Activated CD8-positive, alpha-beta T cell treated with anti-CD3 and anti-CD28 coated beads for 36 hours (primary cell): ENCODE data around the gene ZNF407. TPM values are rescaled to one million over a fixed set of nuclear protein-coding genes. Genes with fewer than 3 reads are reported as not detected.

Experiments used
- ATAC-seq: fragments of 200-7000 bp; cut with Tn5 transposase; one replicate; pipeline ENCODE4 v1.10.0; 2021; ENCODE audit warnings: mild to moderate bottlenecking, moderate library complexity
- CTCF ChIA-PET: fragments of 350-600 bp; sonication (Branson Sonifier 250); formaldehyde crosslinking; loops from one replicate; lab custom pipeline; 2021; ENCODE audit warnings: antibody characterized with exemption; lab: Charles Lee
- POLR2A ChIA-PET: fragments of 350-600 bp; sonication (Branson Sonifier 250); formaldehyde crosslinking; loops from one replicate; lab custom pipeline; 2021; ENCODE audit warnings: antibody characterized with exemption; lab: Charles Lee
- DNase-seq: peaks from one replicate; pipeline ENCODE4 v3.0.0-alpha.2; 2020
- H3K27ac Mint-ChIP-seq: one replicate; pipeline ENCODE4 v1.8.0; 2021; ENCODE audit warnings: mild to moderate bottlenecking, mixed read lengths
- H3K27me3 Mint-ChIP-seq: one replicate; pipeline ENCODE4 v1.8.0; 2021; ENCODE audit warnings: mixed read lengths
- H3K36me3 Mint-ChIP-seq: one replicate; pipeline ENCODE4 v1.8.0; 2021; ENCODE audit warnings: low read depth, mixed read lengths
- H3K4me1 Mint-ChIP-seq: one replicate; pipeline ENCODE4 v1.8.0; 2021; ENCODE audit warnings: low read depth, mixed read lengths
- H3K4me3 Mint-ChIP-seq: one replicate; pipeline ENCODE4 v1.8.0; 2021; ENCODE audit warnings: mild to moderate bottlenecking, moderate library complexity, mixed read lengths
- H3K9me3 Mint-ChIP-seq: one replicate; pipeline ENCODE4 v1.8.0; 2021; ENCODE audit warnings: mixed read lengths
- intact Hi-C: fragments of 100-400 bp; cut with micrococcal nuclease; formaldehyde crosslinking; loops from one replicate; pipeline ENCODE4 v1.10.0; 2022
- total RNA-seq, 2 experiments: library from RNA; stranded (reverse); gene quantifications; one replicate each; pipeline ENCODE4 v1.2.3, GENCODE V29; 2021
- TF ChIP-seq, protein P1 (sequence below): fragments of 200-600 bp; IDR thresholded peaks from one replicate; pipeline ENCODE4 v1.8.0; 2022; ENCODE audit warnings: antibody characterized with exemption, mild to moderate bottlenecking

Gene ZNF407
- total RNA-seq, 2 experiments from 2014 or later: 9.9 to 10.8 TPM

DNA sequence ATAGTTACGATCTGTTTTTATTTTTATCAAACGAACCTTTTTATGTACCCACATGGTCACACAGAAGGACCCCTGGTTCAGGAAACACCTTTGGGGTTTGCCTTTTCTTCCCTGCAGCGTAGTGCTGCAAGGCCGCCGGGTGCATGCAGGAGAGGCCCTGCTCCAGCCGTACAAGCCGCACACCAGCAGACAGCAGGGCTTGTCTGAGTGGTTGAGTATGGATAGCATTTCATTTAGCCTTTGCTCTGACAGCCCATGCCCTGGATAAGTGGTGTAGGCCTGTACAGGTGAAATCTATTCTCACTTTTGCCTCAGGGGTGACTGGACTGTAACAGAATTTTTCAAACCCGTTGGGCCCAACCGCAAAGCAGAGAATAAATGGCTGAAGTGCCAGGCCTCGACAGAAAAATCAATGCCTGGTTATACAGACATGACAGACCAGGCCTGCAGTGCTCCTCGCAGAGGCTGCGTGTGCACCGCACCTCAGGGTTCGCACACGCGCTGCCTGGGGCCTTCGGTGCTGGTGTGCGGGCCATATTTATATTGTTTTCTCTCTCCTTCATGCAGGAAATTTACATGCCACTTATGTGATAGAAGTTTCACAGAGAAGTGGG is 279.1 kb downstream of the ZNF407 start:
- Mint-ChIP-seq H3K4me3 (no peak overlapping the region), H3K9me3 (no peaks in the 10 kb centered on the region), H3K27me3 (no peaks in the 10 kb centered on the region), H3K27ac (no peak overlapping the region), H3K36me3 (peaks cover 16% of the 10 kb centered on the region), H3K4me1 (no peaks in the 10 kb centered on the region)
- intact Hi-C loops: no loop called here
- TF ChIP-seq, protein P1, sequence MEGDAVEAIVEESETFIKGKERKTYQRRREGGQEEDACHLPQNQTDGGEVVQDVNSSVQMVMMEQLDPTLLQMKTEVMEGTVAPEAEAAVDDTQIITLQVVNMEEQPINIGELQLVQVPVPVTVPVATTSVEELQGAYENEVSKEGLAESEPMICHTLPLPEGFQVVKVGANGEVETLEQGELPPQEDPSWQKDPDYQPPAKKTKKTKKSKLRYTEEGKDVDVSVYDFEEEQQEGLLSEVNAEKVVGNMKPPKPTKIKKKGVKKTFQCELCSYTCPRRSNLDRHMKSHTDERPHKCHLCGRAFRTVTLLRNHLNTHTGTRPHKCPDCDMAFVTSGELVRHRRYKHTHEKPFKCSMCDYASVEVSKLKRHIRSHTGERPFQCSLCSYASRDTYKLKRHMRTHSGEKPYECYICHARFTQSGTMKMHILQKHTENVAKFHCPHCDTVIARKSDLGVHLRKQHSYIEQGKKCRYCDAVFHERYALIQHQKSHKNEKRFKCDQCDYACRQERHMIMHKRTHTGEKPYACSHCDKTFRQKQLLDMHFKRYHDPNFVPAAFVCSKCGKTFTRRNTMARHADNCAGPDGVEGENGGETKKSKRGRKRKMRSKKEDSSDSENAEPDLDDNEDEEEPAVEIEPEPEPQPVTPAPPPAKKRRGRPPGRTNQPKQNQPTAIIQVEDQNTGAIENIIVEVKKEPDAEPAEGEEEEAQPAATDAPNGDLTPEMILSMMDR: no peak
- ATAC-seq (no peak), DNase-seq (no peak)
- CTCF ChIA-PET: no interaction called here
- POLR2A ChIA-PET: no interaction called here

DNA sequence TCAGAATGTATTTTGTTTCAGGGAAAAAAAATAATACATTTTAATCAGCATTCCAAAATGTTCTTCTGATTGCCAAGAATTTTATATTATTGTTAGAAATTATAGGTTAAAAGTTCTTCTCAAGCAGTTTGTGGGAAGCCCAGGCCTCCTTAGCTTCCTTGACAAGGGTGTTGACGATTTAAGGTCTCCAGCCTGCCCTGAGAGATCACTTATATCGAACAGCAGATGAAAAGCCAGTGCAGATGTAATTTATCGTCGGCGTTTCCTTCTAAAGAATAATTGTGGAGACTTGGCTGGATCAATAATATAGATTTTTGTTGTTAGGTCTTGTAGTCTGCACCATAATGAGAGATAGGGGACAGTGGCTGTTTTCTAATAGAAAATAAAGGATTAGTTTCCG is 280.6 kb downstream of the ZNF407 start:
- H3K4me3 Mint-ChIP-seq: no peak overlapping the region
- DNase-seq: no peak
- CTCF ChIA-PET: no interaction called here

DNA sequence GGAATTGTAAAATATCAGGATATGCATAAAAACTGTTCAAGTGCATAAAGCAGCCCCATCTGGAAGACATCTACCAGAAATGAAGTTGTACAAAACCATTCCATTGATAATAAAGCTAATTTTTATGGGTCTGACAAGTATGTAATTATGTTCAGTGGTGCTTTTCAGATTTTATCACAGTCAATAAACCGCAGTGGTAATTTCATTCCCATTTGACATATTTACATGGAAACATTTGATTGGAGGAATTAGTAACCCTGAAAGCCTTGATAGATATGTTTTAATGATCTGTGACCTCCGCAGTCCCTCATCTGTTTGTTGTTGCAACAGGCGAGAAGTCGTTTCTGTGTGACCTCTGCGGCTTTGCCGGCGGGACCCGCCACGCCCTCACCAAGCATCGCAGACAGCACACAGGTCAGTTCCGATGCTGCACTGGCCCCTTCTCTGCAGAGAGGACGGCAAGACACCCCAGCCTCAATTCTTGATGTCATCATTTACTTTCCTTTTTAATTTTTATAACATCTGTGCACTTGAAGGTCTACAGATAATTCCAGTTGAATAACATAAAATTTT is 283.1 kb downstream of the ZNF407 start:
- ChIA-PET CTCF (no interaction called here), POLR2A (no interaction called here)
- intact Hi-C loops: no loop called here
- Mint-ChIP-seq H3K27me3 (no peaks in the 10 kb centered on the region), H3K36me3 (peaks cover 18% of the 10 kb centered on the region), H3K4me1 (no peaks in the 10 kb centered on the region), H3K4me3 (no peak overlapping the region), H3K27ac (no peak overlapping the region), H3K9me3 (no peaks in the 10 kb centered on the region)
- DNase-seq: no peak
- ATAC-seq: no peak
- TF ChIP-seq, protein P1: no peak

More for the DNA sequence above, 280.6 kb downstream of the ZNF407 start:
- H3K9me3 Mint-ChIP-seq: no peaks in the 10 kb centered on the region
- ATAC-seq: no peak
- POLR2A ChIA-PET: interaction anchor here (0.7 kb wide), 1 partner anchor 848 kb away, joined by 3 read pairs; no protein-coding TSS in a partner anchor
- peaks cover 18% of the 10 kb centered on the region for H3K36me3 Mint-ChIP-seq
- H3K4me1 Mint-ChIP-seq: no peaks in the 10 kb centered on the region
- TF ChIP-seq, protein P1: no peak
- no peak overlapping the region for H3K27ac Mint-ChIP-seq
- intact Hi-C loops: no loop called here
- no peaks in the 10 kb centered on the region for H3K27me3 Mint-ChIP-seq

DNA sequence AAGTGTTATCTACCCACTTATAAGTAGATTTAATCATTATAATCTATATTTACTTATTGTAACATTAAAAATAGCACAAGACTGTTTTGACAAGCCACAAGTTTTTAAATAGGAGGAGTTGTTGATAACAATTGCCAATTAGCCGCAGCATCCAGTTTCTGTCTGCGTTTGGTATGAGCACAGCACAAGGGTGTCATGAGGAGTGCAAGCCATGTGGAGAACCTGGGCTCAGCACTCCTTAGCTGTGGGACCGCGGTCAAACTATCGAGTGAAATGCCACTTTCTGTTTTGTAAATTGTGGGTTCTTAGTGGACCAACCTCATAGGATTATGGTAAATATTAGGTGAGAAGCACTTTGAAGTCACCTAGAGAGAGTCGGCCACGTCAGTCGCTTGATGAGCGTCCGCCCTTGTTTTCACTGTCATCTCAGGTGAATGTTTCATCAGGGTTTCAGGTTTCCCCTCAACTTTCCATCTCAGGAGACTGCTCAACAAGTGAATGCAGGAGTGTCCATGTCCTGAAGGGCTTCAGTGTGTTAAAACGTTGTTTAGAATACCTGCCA is 294.5 kb downstream of the ZNF407 start:
- peaks cover 3% of the 10 kb centered on the region for H3K36me3 Mint-ChIP-seq
- DNase-seq (no peak), ATAC-seq (no peak)
- TF ChIP-seq, protein P1: no peak
- H3K27me3 Mint-ChIP-seq: no peaks in the 10 kb centered on the region
- H3K9me3 Mint-ChIP-seq: no peaks in the 10 kb centered on the region
- H3K4me3 Mint-ChIP-seq: no peak overlapping the region
- ChIA-PET CTCF (no interaction called here), POLR2A (no interaction called here)
- H3K4me1 Mint-ChIP-seq: no peaks in the 10 kb centered on the region
- no peak overlapping the region for H3K27ac Mint-ChIP-seq
- intact Hi-C loops: no loop called here

- ChIA-PET CTCF (no interaction called here), POLR2A (no interaction called here)
- H3K4me1 Mint-ChIP-seq: peaks cover 8% of the 10 kb centered on the region
- intact Hi-C loops: no loop called here
- ATAC-seq (no peak), DNase-seq (no peak)
- H3K36me3 Mint-ChIP-seq: peaks cover 2% of the 10 kb centered on the region
- no peak overlapping the region for H3K27ac Mint-ChIP-seq
- no peaks in the 10 kb centered on the region for H3K9me3 Mint-ChIP-seq
- no peaks in the 10 kb centered on the region for H3K27me3 Mint-ChIP-seq
- TF ChIP-seq, protein P1: no peak
- no peak overlapping the region for H3K4me3 Mint-ChIP-seq
Measured at GRCh38 chr18:74895686-74896085, 298.0 kb downstream of the ZNF407 start.
